ENCODE results near the gene GRK5. TPM values are rescaled to one million over a fixed set of nuclear protein-coding genes. Genes with fewer than 3 reads are reported as not detected.
A peak's percentile ranks its signal among the peaks of the same experiment; 100 is the strongest.

The GRK5 gene
- total RNA-seq, 1 donor from 2014 or later, result 2.8 TPM

GRCh38 chr10:119330342-119330741 lies 123.0 kb downstream of the GRK5 start:
- DNase-seq (ENCODE audit: low read depth), result no peak
- no peaks in the 10 kb centered on the region for H3K36me3 ChIP-seq (ENCODE audit: control insufficient read depth, insufficient read depth, low read length)
- TF ChIP-seq CTCF (IDR thresholded peaks at IDR 0.05; ENCODE audit: insufficient read depth, low read length, poor library complexity, severe bottlenecking), result no peak

GRCh38 chr10:119331061-119331460 lies 123.7 kb downstream of the GRK5 start:
- no peak for DNase-seq (ENCODE audit: low read depth)
- no peaks in the 10 kb centered on the region for H3K36me3 ChIP-seq (ENCODE audit: control insufficient read depth, insufficient read depth, low read length)
- H3K4me3 ChIP-seq (ENCODE audit: low read depth, low read length), result no peak overlapping the region
- no peaks in the 10 kb centered on the region for H3K27me3 ChIP-seq (ENCODE audit: control insufficient read depth, insufficient read depth, low read length)
- no peak for TF ChIP-seq CTCF (IDR thresholded peaks at IDR 0.05; ENCODE audit: insufficient read depth, low read length, poor library complexity, severe bottlenecking)

More at GRCh38 chr10:119330342-119330741, 123.0 kb downstream of the GRK5 start:
- Histone ChIP-seq H3K4me3 (ENCODE audit: low read depth, low read length) (no peak overlapping the region), H3K27me3 (ENCODE audit: control insufficient read depth, insufficient read depth, low read length) (no peaks in the 10 kb centered on the region)

GRCh38 chr10:119333146-119333792 lies 125.9 kb downstream of the GRK5 start:
- TF ChIP-seq CTCF (IDR thresholded peaks at IDR 0.05; ENCODE audit: insufficient read depth, low read length, poor library complexity, severe bottlenecking), result no peak
- H3K36me3 ChIP-seq (ENCODE audit: control insufficient read depth, insufficient read depth, low read length), result no peaks in the 10 kb centered on the region
- no peak overlapping the region for H3K4me3 ChIP-seq (ENCODE audit: low read depth, low read length)
- peak; percentile 53 for DNase-seq (ENCODE audit: low read depth)
- no peaks in the 10 kb centered on the region for H3K27me3 ChIP-seq (ENCODE audit: control insufficient read depth, insufficient read depth, low read length)

- DNase-seq (ENCODE audit: low read depth), result no peak
- no peak for TF ChIP-seq CTCF (IDR thresholded peaks at IDR 0.05; ENCODE audit: insufficient read depth, low read length, poor library complexity, severe bottlenecking)
- Histone ChIP-seq H3K27me3 (ENCODE audit: control insufficient read depth, insufficient read depth, low read length) (no peaks in the 10 kb centered on the region), H3K36me3 (ENCODE audit: control insufficient read depth, insufficient read depth, low read length) (no peaks in the 10 kb centered on the region), H3K4me3 (ENCODE audit: low read depth, low read length) (no peak overlapping the region)
Measured at GRCh38 chr10:119335671-119336353, 128.4 kb downstream of the GRK5 start.

GRCh38 chr10:119336599-119336998 lies 129.2 kb downstream of the GRK5 start:
- Histone ChIP-seq H3K27me3 (ENCODE audit: control insufficient read depth, insufficient read depth, low read length) (no peaks in the 10 kb centered on the region), H3K4me3 (ENCODE audit: low read depth, low read length) (no peak overlapping the region), H3K36me3 (ENCODE audit: control insufficient read depth, insufficient read depth, low read length) (no peaks in the 10 kb centered on the region)
- TF ChIP-seq CTCF (IDR thresholded peaks at IDR 0.05; ENCODE audit: insufficient read depth, low read length, poor library complexity, severe bottlenecking), result no peak
- DNase-seq (ENCODE audit: low read depth), result no peak
